Neuronal stem cell (in vitro differentiated cells): ENCODE data around the gene OPRL1.
A peak's percentile ranks its signal among the peaks of the same experiment; 100 is the strongest.

Source experiments
- DNase-seq: peaks from one replicate; pipeline ENCODE4 v3.0.0-alpha.2; 2013; ENCODE audit warnings: low spot score
- H2AFZ ChIP-seq: one replicate; pipeline ENCODE4 v1.6.1; 2013; ENCODE audit warnings: mild to moderate bottlenecking, low read length, inconsistent platforms
- H2AK5ac ChIP-seq: 2 replicates; pipeline ENCODE4 v1.6.1; 2013; ENCODE audit warnings: low read depth, mild to moderate bottlenecking, inconsistent platforms, low read length, moderate library complexity, mixed read lengths
- H2BK120ac ChIP-seq: 2 replicates; pipeline ENCODE4 v1.6.1; 2013; ENCODE audit warnings: low read depth, mild to moderate bottlenecking, inconsistent platforms, low read length, moderate library complexity, mixed read lengths
- H2BK12ac ChIP-seq: one replicate; pipeline ENCODE4 v1.6.1; 2013; ENCODE audit warnings: low read length, inconsistent platforms
- H2BK15ac ChIP-seq: 2 replicates; pipeline ENCODE4 v1.6.1; 2013; ENCODE audit warnings: mild to moderate bottlenecking, low read length, inconsistent platforms, mixed read lengths
- H2BK5ac ChIP-seq: one replicate; pipeline ENCODE4 v1.6.1; 2013; ENCODE audit warnings: inconsistent platforms, mild to moderate bottlenecking, low read length, moderate library complexity
- H3K14ac ChIP-seq: one replicate; pipeline ENCODE4 v1.6.1; 2013; ENCODE audit warnings: low read length, inconsistent platforms
- H3K18ac ChIP-seq: 2 replicates; pipeline ENCODE4 v1.6.1; 2013; ENCODE audit warnings: low read length, inconsistent platforms
- H3K23ac ChIP-seq: 2 replicates; pipeline ENCODE4 v1.6.1; 2013; ENCODE audit warnings: low read depth, mild to moderate bottlenecking, mixed read lengths, low read length, inconsistent platforms; ENCODE audit not compliant: poor library complexity
- H3K27ac ChIP-seq: replicated peaks from 3 replicates; pipeline ENCODE4 v1.5.1; 2013; ENCODE audit warnings: low read length, inconsistent platforms
- H3K27me3 ChIP-seq, 3 experiments: 2 replicates each; pipeline ENCODE4 v1.6.1; 2013; ENCODE audit warnings: low read length in 3 of 3, mild to moderate bottlenecking in 2 of 3, inconsistent platforms in 1 of 3, low read depth in 1 of 3, mixed read lengths in 1 of 3, moderate library complexity in 1 of 3; ENCODE audit not compliant: control insufficient read depth in 3 of 3, insufficient read depth in 3 of 3
- H3K36me3 ChIP-seq, 2 donors: replicated peaks in 1 of 2; 2 replicates each; pipeline ENCODE4 v1.6.1; 2013; ENCODE audit warnings: low read length in 2 of 2; ENCODE audit not compliant: control insufficient read depth in 2 of 2, insufficient read depth in 2 of 2
- H3K4ac ChIP-seq: 2 replicates; pipeline ENCODE4 v1.6.1; 2013; ENCODE audit warnings: inconsistent platforms, mild to moderate bottlenecking, low read length, moderate library complexity
- H3K4me1 ChIP-seq, 2 donors: 1 replicate in 1 of 2; 2 replicates in 1 of 2; pipeline ENCODE4 v1.6.1; 2013; ENCODE audit warnings: low read length in 2 of 2, low read depth in 1 of 2; ENCODE audit not compliant: control insufficient read depth in 2 of 2, insufficient read depth in 1 of 2
- H3K4me2 ChIP-seq: one replicate; pipeline ENCODE4 v1.6.1; 2013; ENCODE audit warnings: mild to moderate bottlenecking, low read length, inconsistent platforms; ENCODE audit not compliant: insufficient read depth, poor library complexity, severe bottlenecking
- H3K4me3 ChIP-seq, 2 donors: 2 replicates each; pipeline ENCODE4 v1.5.1; 2013; ENCODE audit warnings: low read length in 2 of 2, mild to moderate bottlenecking in 2 of 2, inconsistent platforms in 1 of 2, moderate library complexity in 1 of 2
- H3K79me1 ChIP-seq: one replicate; pipeline ENCODE4 v1.6.1; 2013; ENCODE audit warnings: low read depth, mild to moderate bottlenecking, inconsistent platforms, low read length, moderate library complexity
- H3K9ac ChIP-seq: one replicate; pipeline ENCODE4 v1.6.1; 2013; ENCODE audit warnings: mild to moderate bottlenecking, low read depth, low read length, inconsistent platforms; ENCODE audit not compliant: poor library complexity
- H3K9me3 ChIP-seq, 2 donors: replicated peaks in 1 of 2; 2 replicates each; pipeline versions ENCODE3 to v1.6.1; 2013; ENCODE audit warnings: low read length in 2 of 2, mild to moderate bottlenecking in 2 of 2, inconsistent platforms in 1 of 2, low read depth in 1 of 2, mixed read lengths in 1 of 2, moderate library complexity in 1 of 2; ENCODE audit not compliant: control insufficient read depth in 2 of 2, insufficient read depth in 1 of 2
- H4K8ac ChIP-seq: one replicate; pipeline ENCODE4 v1.6.1; 2013; ENCODE audit warnings: low read depth, mild to moderate bottlenecking, inconsistent platforms, low read length, moderate library complexity
- H4K91ac ChIP-seq: one replicate; pipeline ENCODE4 v1.6.1; 2013; ENCODE audit warnings: low read length, low read depth, mild to moderate bottlenecking, inconsistent platforms; ENCODE audit not compliant: poor library complexity
- WGBS, 2 donors: extraction: QIAGEN DNeasy Blood & Tissue Kit; methylation state at CpG; one replicate each; pipeline ENCODE4 v1.1.7; 2013; ENCODE audit warnings: missing lambda C conversion rate in 2 of 2, mixed read lengths in 1 of 2; ENCODE audit not compliant: insufficient read length in 2 of 2, insufficient replicate concordance in 1 of 2; ENCODE audit errors: extremely low coverage in 2 of 2; 5-methylcytosine and 5-hydroxymethylcytosine counted together

The OPRL1 gene

GRCh38 chr20:64035933-64036345 is 43.9 kb upstream of the OPRL1 start, which contains the start of gene C20orf204:
Gene C20orf204 (plus strand): TSS chr20:64036182. CDS start chr20:64036324, 142 bp downstream.
- Histone ChIP-seq H3K4me2 (peak within 1 kb of the TSS; percentile 25), H3K27ac (no peak within 1 kb of the TSS), H3K23ac (peak within 1 kb of the TSS; percentile 68), H3K36me3 (peaks cover 19 to 39% of the 10 kb centered on the region in 2 donors), H4K91ac (no peak within 1 kb of the TSS), H2AK5ac (peak within 1 kb of the TSS; percentile 82), H3K9me3 (no peaks in the 10 kb centered on the region), H2BK12ac (peak within 1 kb of the TSS; percentile 66), H3K18ac (peak within 1 kb of the TSS; percentile 80), H2BK5ac (peak within 1 kb of the TSS; percentile 13), H3K14ac (peak within 1 kb of the TSS; percentile 84), H3K4me1 (peaks cover 16 to 19% of the 10 kb centered on the region in 2 donors), H2BK120ac (peak within 1 kb of the TSS; percentile 47), H4K8ac (peak within 1 kb of the TSS; percentile 19), H3K27me3 (peaks cover 22 to 42% (median 23%) of the 10 kb centered on the region in 3 experiments), H3K9ac (peak within 1 kb of the TSS; percentile 54), H3K79me1 (no peaks in the 10 kb centered on the region), H2BK15ac (peak within 1 kb of the TSS; percentile 21), H3K4ac (no peak within 1 kb of the TSS), H3K4me3 (no peak within 1 kb of the TSS), H2AFZ (no peak within 1 kb of the TSS)
- WGBS, 2 donors, result no CpG with 5 or more reads among the region's 10 CpGs
- DNase-seq, result no peak

- Histone ChIP-seq H2AK5ac (peak overlapping the region; percentile 82), H4K91ac (no peak overlapping the region), H2BK12ac (peak overlapping the region; percentile 66), H3K79me1 (no peaks in the 10 kb centered on the region), H3K4me2 (peak overlapping the region; percentile 25), H2BK120ac (peak overlapping the region; percentile 47), H4K8ac (peak overlapping the region; percentile 19), H3K18ac (peak overlapping the region; percentile 80), H2BK5ac (peak overlapping the region; percentile 13), H3K9ac (peak overlapping the region; percentile 4), H2AFZ (no peak overlapping the region), H3K23ac (peak overlapping the region; percentile 68), H3K27me3 (peaks cover 22 to 48% (median 29%) of the 10 kb centered on the region in 3 experiments), H3K4me3 (no peak overlapping the region), H3K9me3 (no peaks in the 10 kb centered on the region), H3K27ac (no peak overlapping the region), H3K14ac (peak overlapping the region; percentile 84), H3K4me1 (peaks cover 16 to 21% of the 10 kb centered on the region in 2 donors), H2BK15ac (peak overlapping the region; percentile 21), H3K36me3 (peaks cover 17 to 37% of the 10 kb centered on the region in 2 donors), H3K4ac (no peak overlapping the region)
- no CpG with 5 or more reads among the region's 17 CpGs for WGBS, 2 donors
- DNase-seq, result no peak
These were observed 43.3 kb upstream of the OPRL1 start for GRCh38 chr20:64036346-64037198.

GRCh38 chr20:64037199-64037497 is 42.7 kb upstream of the OPRL1 start:
- H2BK120ac ChIP-seq, result peak overlapping the region; percentile 47

More at GRCh38 chr20:64037199-64037497, 42.7 kb upstream of the OPRL1 start:
- H4K91ac ChIP-seq, result no peak overlapping the region
- H3K23ac ChIP-seq, result no peak overlapping the region
- H3K27me3 ChIP-seq, result peaks cover 27 to 54% (median 35%) of the 10 kb centered on the region in 3 experiments
- no peak overlapping the region for H3K4me2 ChIP-seq
- no peak overlapping the region for H3K4me3 ChIP-seq
- no peak overlapping the region for H3K9ac ChIP-seq
- no peak overlapping the region for H4K8ac ChIP-seq
- H3K27ac ChIP-seq, result no peak overlapping the region
- no CpG with 5 or more reads among the region's 3 CpGs for WGBS, 2 donors
- H2AFZ ChIP-seq, result no peak overlapping the region
- peak overlapping the region; percentile 66 for H2BK12ac ChIP-seq
- no peak overlapping the region for H2BK5ac ChIP-seq
- H3K36me3 ChIP-seq, result peaks cover 11 to 31% of the 10 kb centered on the region in 2 donors
- no peaks in the 10 kb centered on the region for H3K79me1 ChIP-seq
- peaks cover 16 to 27% of the 10 kb centered on the region in 2 donors for H3K4me1 ChIP-seq
- H3K4ac ChIP-seq, result no peak overlapping the region
- H3K14ac ChIP-seq, result peak overlapping the region; percentile 84
- H2AK5ac ChIP-seq, result peak overlapping the region; percentile 82
- no peaks in the 10 kb centered on the region for H3K9me3 ChIP-seq
- H2BK15ac ChIP-seq, result peak overlapping the region; percentile 21
- H3K18ac ChIP-seq, result peak overlapping the region; percentile 44
- DNase-seq, result no peak
